HCT116 (cell line): ENCODE data around the gene PCDH1. TPM values are rescaled to one million over a fixed set of nuclear protein-coding genes. Genes with fewer than 3 reads are reported as not detected.

Source experiments
- ATAC-seq: fragments of 200-7000 bp; cut with Tn5 transposase; 2 replicates; pipeline ENCODE4 v1.9.1; 2020; ENCODE audit warnings: mild to moderate bottlenecking, moderate library complexity
- BruUV-seq: library from RNA; stranded (reverse); fragments of 400-500 nt; replicated peaks from 2 replicates; lab custom pipeline; 2021; lab: Mats Ljungman, UMichigan
- CTCF ChIA-PET: fragments of 300-600 bp; sonication (Branson Sonifier 250); formaldehyde crosslinking; loops from one replicate; lab custom pipeline; 2021; ENCODE audit warnings: antibody characterized with exemption; lab: Charles Lee
- POLR2A ChIA-PET: fragments of 300-600, 350-600 bp; sonication (Branson Sonifier 250); formaldehyde crosslinking; loops from one replicate; lab custom pipeline; 2021; ENCODE audit warnings: antibody characterized with exemption; lab: Charles Lee
- RAD21 ChIA-PET, 2 experiments: fragments of 300-600 bp; sonication (Branson Sonifier 250); formaldehyde crosslinking; loops; one replicate each; lab custom pipeline; 2023; ENCODE audit warnings: low total read pairs in 2 of 2; ENCODE audit not compliant: uncharacterized antibody in 2 of 2, unreplicated experiment in 2 of 2, low non-redundant PET in 1 of 2; lab: Charles Lee
- DNase-seq: peaks from one replicate; pipeline ENCODE4 v3.0.0-alpha.2; 2010; ENCODE audit warnings: low read depth, low spot score
- H2AFZ ChIP-seq: fragments of 200-600 bp; shearing (Covaris generic), sonication (generic); 2 replicates; pipeline ENCODE4 v1.6.1; 2017; ENCODE audit warnings: low read depth, mixed run types, mixed read lengths, antibody characterized with exemption, low read length; ENCODE audit not compliant: poor library complexity, severe bottlenecking
- H3K27ac ChIP-seq: 2 replicates; pipeline ENCODE4 v1.5.1; 2012; ENCODE audit warnings: low read depth, low read length
- H3K27me3 ChIP-seq: fragments of 200-600 bp; sonication (generic); 2 replicates; pipeline ENCODE4 v1.6.1; 2016; ENCODE audit warnings: mixed run types, low read length, mixed read lengths; ENCODE audit not compliant: insufficient read depth
- H3K36me3 ChIP-seq, 2 experiments: fragments of 200-500 bp in 1 of 2; fragments of 200-600 bp in 1 of 2; sonication (Bioruptor generic) in 1 of 2; sonication (generic) in 1 of 2; 2 replicates each; pipeline versions ENCODE4 v1.5.1 to v1.6.1; 2014 to 2016; ENCODE audit warnings: low read length in 2 of 2, inconsistent platforms in 1 of 2, mixed read lengths in 1 of 2, mixed run types in 1 of 2; ENCODE audit not compliant: insufficient read depth in 2 of 2, control insufficient read depth in 1 of 2
- H3K4me1 ChIP-seq, 2 experiments: fragments of 200-600 bp in 1 of 2; sonication (generic) in 1 of 2; 2 replicates each; pipeline versions ENCODE4 v1.5.1 to v1.6.1; 2012 to 2017; ENCODE audit warnings: low read length in 2 of 2, inconsistent platforms in 1 of 2, mild to moderate bottlenecking in 1 of 2, mixed read lengths in 1 of 2, mixed run types in 1 of 2, moderate library complexity in 1 of 2; ENCODE audit not compliant: insufficient read depth in 2 of 2, control insufficient read depth in 1 of 2
- H3K4me2 ChIP-seq: fragments of 200-600 bp; sonication (generic); 2 replicates; pipeline ENCODE4 v1.6.1; 2017; ENCODE audit warnings: mixed run types, low read length, mixed read lengths
- H3K4me3 ChIP-seq, 2 experiments: fragments of 200-600 bp in 1 of 2; sonication (generic) in 1 of 2; replicated peaks in 1 of 2; 2 replicates each; pipeline ENCODE4 v1.5.1; 2011 to 2016; ENCODE audit warnings: low read length in 2 of 2, control low read depth in 1 of 2, low read depth in 1 of 2, mild to moderate bottlenecking in 1 of 2, mixed read lengths in 1 of 2, mixed run types in 1 of 2
- H3K79me2 ChIP-seq: fragments of 200-600 bp; sonication (generic); 2 replicates; pipeline ENCODE4 v1.6.1; 2017; ENCODE audit warnings: mild to moderate bottlenecking, mixed run types, low read length, moderate library complexity, mixed read lengths; ENCODE audit not compliant: insufficient read depth
- H3K9ac ChIP-seq: fragments of 200-600 bp; sonication (generic); 2 replicates; pipeline ENCODE4 v1.6.1; 2016; ENCODE audit warnings: low read length, mixed read lengths
- H3K9me2 ChIP-seq: fragments of 200-600 bp; sonication (generic), shearing (Covaris generic); 2 replicates; pipeline ENCODE4 v1.6.1; 2017; ENCODE audit warnings: mixed run types, mild to moderate bottlenecking, moderate library complexity; ENCODE audit not compliant: insufficient read depth
- H3K9me3 ChIP-seq, 2 experiments: fragments of 200-500 bp in 1 of 2; fragments of 200-600 bp in 1 of 2; sonication (Bioruptor generic) in 1 of 2; sonication (generic) in 1 of 2; 2 replicates each; pipeline ENCODE4 v1.6.1; 2014 to 2017; ENCODE audit warnings: low read length in 2 of 2, mixed read lengths in 2 of 2, inconsistent platforms in 1 of 2, low read depth in 1 of 2, mild to moderate bottlenecking in 1 of 2, mixed run types in 1 of 2, moderate library complexity in 1 of 2; ENCODE audit not compliant: control insufficient read depth in 1 of 2, insufficient read depth in 1 of 2
- H4K20me1 ChIP-seq: fragments of 200-600 bp; sonication (generic), shearing (Covaris generic); 2 replicates; pipeline ENCODE4 v1.6.1; 2017; ENCODE audit warnings: mixed run types, mild to moderate bottlenecking, moderate library complexity; ENCODE audit not compliant: insufficient read depth
- CBX3 ChIP-seq: IDR thresholded peaks from 2 replicates; pipeline ENCODE4 v1.6.1; 2012; ENCODE audit warnings: low read depth
- CEBPB ChIP-seq: IDR thresholded peaks from 2 replicates; pipeline ENCODE4 v1.6.1; 2012; ENCODE audit warnings: low read depth
- EGR1 ChIP-seq: IDR thresholded peaks from 2 replicates; pipeline ENCODE4 v1.6.1; 2012; ENCODE audit warnings: low read depth
- RAD21 ChIP-seq: IDR thresholded peaks from 2 replicates; pipeline ENCODE4 v1.6.1; 2012; ENCODE audit warnings: low read depth, mild to moderate bottlenecking
- YY1 ChIP-seq: IDR thresholded peaks from 2 replicates; pipeline ENCODE4 v1.6.1; 2011; ENCODE audit warnings: low read length, low read depth, moderate library complexity, mild to moderate bottlenecking; ENCODE audit not compliant: insufficient replicate concordance; ENCODE audit errors: extremely low read depth
- ZFX ChIP-seq: fragments of 450-650 bp; IDR thresholded peaks from 2 replicates; pipeline ENCODE4 v1.6.1; 2017
- intact Hi-C: fragments of 100-400 bp; cut with micrococcal nuclease; formaldehyde crosslinking; loops from 2 replicates; pipeline ENCODE4 v1.10.0; 2022
- total RNA-seq: library from RNA; stranded (reverse); gene quantifications from one replicate; pipeline ENCODE4 v1.2.1, GENCODE V29; 2021; ENCODE audit not compliant: unreplicated experiment
- TF ChIP-seq, protein P1 (sequence below), 3 experiments: fragments of 200-600 bp in 1 of 3; sonication (generic) in 1 of 3; IDR thresholded peaks in 2 of 3; conservative IDR thresholded peaks in 1 of 3; 2 replicates each; pipeline ENCODE4 v1.5.1; 2012 to 2017; ENCODE audit warnings: low read depth in 2 of 3, low read length in 2 of 3, antibody characterized with exemption in 1 of 3, borderline replicate concordance in 1 of 3, control low read depth in 1 of 3, mild to moderate bottlenecking in 1 of 3, mixed read lengths in 1 of 3, mixed run types in 1 of 3, moderate library complexity in 1 of 3; ENCODE audit not compliant: insufficient read depth in 1 of 3
- TF ChIP-seq, protein P2 (sequence below): IDR thresholded peaks from 2 replicates; pipeline ENCODE4 v1.6.1; 2012

The PCDH1 gene
- total RNA-seq, 1 experiment from 2014 or later: 24.2 TPM

DNA sequence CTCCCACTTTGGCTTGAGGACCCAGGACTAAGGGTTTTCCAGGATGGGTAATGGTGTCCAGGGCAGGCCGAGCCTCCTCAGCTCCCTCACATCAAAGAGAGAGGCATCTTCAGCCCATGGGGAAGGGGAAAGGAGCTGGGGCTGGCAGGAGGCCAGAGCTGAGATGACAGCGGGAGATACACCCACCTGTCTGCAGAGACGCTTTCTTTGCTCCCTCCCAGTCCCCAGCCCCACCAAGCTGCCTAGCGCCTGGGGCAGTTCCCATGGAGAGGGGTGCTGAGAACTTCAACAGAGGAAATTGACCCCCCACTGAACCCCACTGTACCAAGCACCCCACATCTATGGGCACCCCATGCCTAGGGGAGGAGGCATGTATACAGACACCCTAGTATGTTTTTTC, 10.6 kb downstream of the PCDH1 start:
- ChIA-PET CTCF (interaction anchor here (1.1 to 1.7 kb wide), 2 partner anchors 12 to 94 kb away, joined by 3 to 9 read pairs; no protein-coding TSS in a partner anchor), RAD21 (no interaction called here), POLR2A (no interaction called here)
- Histone ChIP-seq H3K4me2 (no peak overlapping the region), H3K79me2 (no peaks in the 10 kb centered on the region), H3K9ac (no peak overlapping the region), H3K4me3 (no peak overlapping the region), H3K4me1 (peaks cover 36 to 66% of the 10 kb centered on the region in 2 experiments), H4K20me1 (no peaks in the 10 kb centered on the region), H3K27ac (no peak overlapping the region), H3K36me3 (peaks cover 2 to 9% of the 10 kb centered on the region in 2 experiments; a peak in 2 of 4 replicates), H3K9me2 (no peaks in the 10 kb centered on the region), H3K9me3 (no peaks in the 10 kb centered on the region), H3K27me3 (no peaks in the 10 kb centered on the region), H2AFZ (no peak overlapping the region)
- TF ChIP-seq CEBPB: no peak
- no peak for TF ChIP-seq YY1
- TF ChIP-seq CBX3: no peak
- no peak for TF ChIP-seq EGR1
- TF ChIP-seq, protein P1, sequence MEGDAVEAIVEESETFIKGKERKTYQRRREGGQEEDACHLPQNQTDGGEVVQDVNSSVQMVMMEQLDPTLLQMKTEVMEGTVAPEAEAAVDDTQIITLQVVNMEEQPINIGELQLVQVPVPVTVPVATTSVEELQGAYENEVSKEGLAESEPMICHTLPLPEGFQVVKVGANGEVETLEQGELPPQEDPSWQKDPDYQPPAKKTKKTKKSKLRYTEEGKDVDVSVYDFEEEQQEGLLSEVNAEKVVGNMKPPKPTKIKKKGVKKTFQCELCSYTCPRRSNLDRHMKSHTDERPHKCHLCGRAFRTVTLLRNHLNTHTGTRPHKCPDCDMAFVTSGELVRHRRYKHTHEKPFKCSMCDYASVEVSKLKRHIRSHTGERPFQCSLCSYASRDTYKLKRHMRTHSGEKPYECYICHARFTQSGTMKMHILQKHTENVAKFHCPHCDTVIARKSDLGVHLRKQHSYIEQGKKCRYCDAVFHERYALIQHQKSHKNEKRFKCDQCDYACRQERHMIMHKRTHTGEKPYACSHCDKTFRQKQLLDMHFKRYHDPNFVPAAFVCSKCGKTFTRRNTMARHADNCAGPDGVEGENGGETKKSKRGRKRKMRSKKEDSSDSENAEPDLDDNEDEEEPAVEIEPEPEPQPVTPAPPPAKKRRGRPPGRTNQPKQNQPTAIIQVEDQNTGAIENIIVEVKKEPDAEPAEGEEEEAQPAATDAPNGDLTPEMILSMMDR (IDR thresholded peaks at IDR 0.05 in 2 of 3, conservative IDR thresholded peaks at IDR 0.05 in 1 of 3; ENCODE audit: borderline replicate concordance in 1 of 3, insufficient read depth in 1 of 3, low read depth in 2 of 3, low read length in 2 of 3): no peak
- no peak for TF ChIP-seq ZFX
- TF ChIP-seq RAD21: no peak
- TF ChIP-seq, protein P2, sequence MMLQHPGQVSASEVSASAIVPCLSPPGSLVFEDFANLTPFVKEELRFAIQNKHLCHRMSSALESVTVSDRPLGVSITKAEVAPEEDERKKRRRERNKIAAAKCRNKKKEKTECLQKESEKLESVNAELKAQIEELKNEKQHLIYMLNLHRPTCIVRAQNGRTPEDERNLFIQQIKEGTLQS: no peak
- DNase-seq: no peak
- ATAC-seq: no peak
- BruUV-seq: no TSS peak
- intact Hi-C loops: no loop called here
